ENCODE results near the gene NHLRC3.
A peak's percentile ranks its signal among the peaks of the same experiment; 100 is the strongest.
"Not testable (repeated sequence)": the region's sequence is repeated elsewhere in the genome, so short reads cannot be mapped to it uniquely, and the experiment has no call there.

The NHLRC3 gene

DNA sequence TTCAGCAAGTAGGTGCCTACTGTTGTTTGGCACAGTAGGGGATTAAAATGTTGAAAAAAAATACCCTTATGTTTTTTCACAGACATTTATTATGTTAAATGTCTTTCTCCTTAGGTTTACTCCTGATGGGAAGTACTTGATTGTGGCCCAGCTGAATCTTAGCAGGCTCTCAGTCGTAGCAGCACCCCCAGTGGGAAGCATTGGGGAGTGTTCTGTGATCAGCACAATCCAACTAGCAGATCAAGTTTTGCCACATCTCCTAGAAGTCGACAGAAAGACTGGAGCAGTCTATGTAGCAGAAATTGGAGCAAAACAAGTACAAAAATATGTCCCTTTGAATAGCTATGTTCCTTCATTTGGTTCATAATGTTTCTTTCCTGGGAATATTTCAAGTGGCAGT, 9.3 kb downstream of the NHLRC3 start:
- no peak for FAIRE-seq

GRCh38 chr13:39048806-39049205, 10.6 kb downstream of the NHLRC3 start:
- FAIRE-seq: no peak

DNA sequence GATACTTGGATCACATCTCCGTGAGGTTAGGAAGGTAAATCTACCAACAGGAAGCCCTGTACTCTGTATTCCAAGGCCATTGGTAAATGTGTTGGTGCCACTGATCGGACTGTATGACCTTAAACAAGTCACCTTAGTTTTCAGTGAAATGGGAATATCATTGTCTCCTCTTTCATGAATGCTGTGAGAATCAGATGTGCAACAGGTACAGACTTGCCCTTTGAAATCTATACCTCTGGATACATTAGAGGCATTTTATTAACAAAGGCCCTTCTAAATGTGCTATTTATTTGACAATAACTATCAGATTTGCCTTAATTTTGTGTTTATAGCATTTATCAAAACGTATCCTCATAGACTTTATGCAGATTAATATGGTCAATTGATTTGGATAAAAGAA, 11.0 kb downstream of the NHLRC3 start:
- no peak for FAIRE-seq

DNA sequence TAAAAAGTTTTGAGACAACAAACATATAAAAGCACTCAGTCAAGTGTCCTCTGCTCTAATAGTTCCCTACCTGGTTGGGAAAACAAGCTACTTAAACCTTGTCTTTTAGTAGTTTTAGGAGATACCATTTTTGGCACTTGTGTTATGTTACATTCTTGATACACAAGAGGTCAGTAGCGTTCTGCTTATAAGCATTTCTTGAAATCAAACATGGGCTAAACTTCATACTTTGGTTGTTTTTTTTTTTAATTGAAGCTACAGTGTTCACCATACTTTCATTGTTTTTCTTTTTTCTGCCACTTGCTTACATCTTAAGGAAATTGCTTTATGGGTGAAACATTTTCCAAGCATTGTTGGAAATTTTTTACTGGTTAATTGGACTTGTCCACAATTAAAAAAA, 12.9 kb downstream of the NHLRC3 start:
- peak; percentile 88 for FAIRE-seq

DNA sequence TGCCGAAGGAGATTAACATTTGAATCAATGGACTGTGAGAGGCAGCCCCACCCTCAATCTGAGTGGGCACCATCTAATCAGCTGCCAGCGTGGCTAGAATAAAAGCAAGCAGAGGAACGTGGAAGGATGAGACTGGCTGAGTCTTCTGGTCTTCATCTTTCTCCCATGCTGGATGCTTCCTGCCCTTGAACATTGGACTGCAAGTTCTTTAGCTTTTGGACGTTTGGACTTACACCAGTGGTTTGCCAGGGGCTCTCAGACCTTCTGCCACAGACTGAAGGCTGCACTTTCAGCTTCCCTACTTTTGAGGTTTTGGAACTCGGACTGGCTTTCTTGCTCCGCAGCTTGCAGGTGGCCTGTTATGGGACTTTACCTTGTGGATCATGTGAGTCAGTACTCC, 14.7 kb downstream of the NHLRC3 start:
- FAIRE-seq: no peak

- FAIRE-seq: no peak
These were observed 15.9 kb downstream of the NHLRC3 start for GRCh38 chr13:39054112-39054511.

DNA sequence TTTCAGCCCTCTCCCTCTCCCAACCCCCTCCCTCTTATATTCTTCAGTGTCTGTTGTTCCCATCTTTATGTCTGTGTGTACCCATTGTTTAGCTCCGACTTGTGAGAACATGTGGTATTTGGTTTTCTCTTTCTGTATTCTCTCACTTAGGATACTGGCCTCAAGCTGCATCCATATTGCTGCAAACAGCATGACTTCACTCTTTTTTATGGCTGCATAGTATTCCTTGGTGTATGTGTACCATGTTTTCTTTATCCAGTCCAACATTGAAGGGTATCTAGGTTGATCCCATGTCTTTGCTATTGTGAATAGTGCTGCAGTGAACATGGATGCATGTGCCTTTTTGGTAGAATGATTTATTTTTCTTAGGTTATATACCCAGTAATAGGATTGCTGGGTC, 17.8 kb downstream of the NHLRC3 start:
- no peak for FAIRE-seq

GRCh38 chr13:39058040-39058439, 19.8 kb downstream of the NHLRC3 start:
- FAIRE-seq: no peak

GRCh38 chr13:39062004-39062403, 23.7 kb downstream of the NHLRC3 start:
- FAIRE-seq: no peak

- FAIRE-seq: no peak
These were observed 34.6 kb downstream of the NHLRC3 start for GRCh38 chr13:39072842-39073241.

DNA sequence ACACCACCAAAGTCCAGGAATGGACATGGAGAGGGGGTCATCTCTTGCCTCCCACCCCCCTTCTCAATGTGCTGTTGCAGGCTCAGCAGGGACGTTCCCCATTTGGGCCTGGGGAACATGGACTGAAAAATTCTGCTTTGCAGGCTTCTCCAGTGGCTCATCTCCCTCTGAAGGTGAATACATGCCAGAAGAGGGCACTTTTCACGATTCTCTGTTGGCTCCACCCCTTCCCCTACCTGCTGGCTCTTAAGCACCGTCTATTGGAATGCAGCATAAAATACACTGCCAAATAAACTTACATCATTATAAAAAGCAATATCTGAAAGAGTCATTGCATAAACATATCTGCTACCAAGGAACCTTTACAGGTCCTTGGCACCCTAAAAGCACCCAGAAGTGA, 35.7 kb downstream of the NHLRC3 start:
- no peak for FAIRE-seq

- FAIRE-seq: not testable (repeated sequence)
These were observed 48.1 kb downstream of the NHLRC3 start for GRCh38 chr13:39086251-39086945.

DNA sequence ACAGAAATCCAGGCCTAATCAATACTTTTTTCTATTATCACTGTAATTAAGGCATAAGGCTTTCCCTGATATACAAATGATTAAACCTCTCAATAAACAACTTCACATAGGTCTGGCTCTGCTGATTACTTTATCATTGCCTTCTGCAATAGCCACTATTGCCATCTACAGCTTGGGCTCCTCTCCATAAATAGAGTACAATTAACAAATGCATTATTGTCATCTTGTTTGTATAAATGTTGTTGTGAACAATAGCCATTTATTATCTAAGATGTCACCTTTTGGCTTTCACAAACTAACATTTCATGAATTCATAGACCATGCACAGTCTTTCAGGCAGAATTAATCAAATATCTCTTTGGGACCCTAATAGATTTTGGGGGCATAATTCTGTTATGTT, 53.3 kb downstream of the NHLRC3 start:
- FAIRE-seq: no peak

- FAIRE-seq: no peak
These were observed 57.2 kb downstream of the NHLRC3 start for GRCh38 chr13:39095500-39095899.

DNA sequence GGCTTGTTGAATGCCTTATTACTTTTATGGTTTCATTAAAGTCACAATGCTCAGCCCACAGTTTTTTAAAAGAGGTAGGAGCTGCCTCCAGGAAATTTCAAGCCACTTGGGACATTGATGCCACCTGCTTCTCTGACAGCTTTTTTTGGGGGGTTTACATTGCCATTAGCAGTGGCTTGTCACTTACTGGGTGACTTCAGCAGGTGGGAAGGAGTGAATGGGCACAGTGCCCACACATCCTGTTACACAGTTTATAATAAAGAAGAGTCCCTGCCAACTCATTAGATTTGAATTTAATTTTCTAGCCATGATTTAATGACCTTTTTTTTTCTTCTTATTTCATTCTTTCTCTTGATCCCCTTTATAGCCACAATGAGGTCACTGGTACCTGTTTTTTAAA, 61.0 kb downstream of the NHLRC3 start:
- no peak for FAIRE-seq
